ENCODE measurements around the gene ZBTB34. TPM values are rescaled to one million over a fixed set of nuclear protein-coding genes. Genes with fewer than 3 reads are reported as not detected.
A peak's percentile ranks its signal among the peaks of the same experiment; 100 is the strongest.

Gene ZBTB34
- polyA plus RNA-seq, 3 donors, result 3.2 to 15.3 (median 3.6) TPM

DNA sequence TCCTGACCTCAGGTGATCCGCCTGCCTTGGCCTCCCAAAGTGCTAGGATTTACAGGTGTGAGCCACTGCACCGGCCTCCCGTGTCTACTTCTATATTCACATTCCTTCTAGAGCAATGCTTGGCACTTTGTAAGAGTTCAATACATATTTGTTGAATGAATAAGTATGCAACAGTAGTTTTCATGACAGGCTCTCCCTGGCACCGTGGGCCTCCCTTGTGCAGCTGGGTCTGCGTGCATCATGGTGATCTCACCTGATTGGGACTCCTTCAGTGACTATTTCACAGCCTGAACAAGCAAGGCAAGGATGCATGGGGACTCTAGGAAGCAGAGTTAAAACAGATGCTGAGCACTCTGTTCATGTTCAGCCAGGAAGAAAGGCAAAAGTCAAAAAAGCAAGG is 6.8 kb upstream of the ZBTB34 start:
- Histone ChIP-seq H3K9ac (ENCODE audit: insufficient read depth, low read length, poor library complexity, severe bottlenecking) (no peak overlapping the region), H3K4me2 (replicated peaks; ENCODE audit: extremely low read depth, low read length, poor library complexity, severe bottlenecking) (no peak overlapping the region), H3K9me3 (replicated peaks in 1 of 2; ENCODE audit: control insufficient read depth in 1 of 2, insufficient read depth in 1 of 2, low read length in 2 of 2) (no peaks in the 10 kb centered on the region), H3K4me1 (ENCODE audit: control insufficient read depth in 1 of 2, insufficient read depth in 2 of 2, low read length in 2 of 2) (peaks cover 9 to 12% of the 10 kb centered on the region in 2 donors), H4K20me1 (ENCODE audit: insufficient read depth, low read length) (no peaks in the 10 kb centered on the region), H3K27ac (ENCODE audit: low read depth in 1 of 2, low read length in 2 of 2) (no peak overlapping the region), H3K27me3 (ENCODE audit: control insufficient read depth in 2 of 2, insufficient read depth in 2 of 2, low read length in 2 of 2) (no peaks in the 10 kb centered on the region), H3K36me3 (replicated peaks in 1 of 2; ENCODE audit: control insufficient read depth in 1 of 2, insufficient read depth in 2 of 2, low read length in 2 of 2) (no peaks in the 10 kb centered on the region), H3K4me3 (replicated peaks in 1 of 3; ENCODE audit: low read depth in 2 of 3, low read length in 3 of 3) (no peak overlapping the region), H2AFZ (ENCODE audit: insufficient read depth, low read depth, low read length, poor library complexity, severe bottlenecking) (no peak overlapping the region), H3K79me2 (ENCODE audit: insufficient read depth, low read length) (no peaks in the 10 kb centered on the region)
- intact Hi-C loops (cut with micrococcal nuclease), result no loop called here
- DNase-seq, result no peak
- H3K4me1 Mint-ChIP-seq, result peaks cover 8% of the 10 kb centered on the region
- peaks cover 2 to 5% (median 4%) of the 10 kb centered on the region in 3 donors for H3K27me3 Mint-ChIP-seq (ENCODE audit: low read depth in 3 of 3)
- no peak overlapping the region for H3K4me3 Mint-ChIP-seq
- WGBS (ENCODE audit: insufficient coverage), result 95% methylated on average over 2 of the region's 5 CpGs
- TF ChIP-seq CTCF (IDR thresholded peaks at IDR 0.05), result no peak
- H3K36me3 Mint-ChIP-seq, result no peaks in the 10 kb centered on the region
- H3K9me3 Mint-ChIP-seq, result peaks cover 0 to 2% (median 0%) of the 10 kb centered on the region in 7 donors
- H3K27ac Mint-ChIP-seq, result peak overlapping the region in 1 of 7 donors; percentile 55

- Histone ChIP-seq H3K4me3 (replicated peaks in 1 of 3; ENCODE audit: low read depth in 2 of 3, low read length in 3 of 3) (no peak overlapping the region), H3K4me1 (ENCODE audit: control insufficient read depth in 1 of 2, insufficient read depth in 2 of 2, low read length in 2 of 2) (peaks cover 10 to 12% of the 10 kb centered on the region in 2 donors), H3K9ac (ENCODE audit: insufficient read depth, low read length, poor library complexity, severe bottlenecking) (no peak overlapping the region), H3K36me3 (replicated peaks in 1 of 2; ENCODE audit: control insufficient read depth in 1 of 2, insufficient read depth in 2 of 2, low read length in 2 of 2) (no peaks in the 10 kb centered on the region), H4K20me1 (ENCODE audit: insufficient read depth, low read length) (no peaks in the 10 kb centered on the region), H3K4me2 (replicated peaks; ENCODE audit: extremely low read depth, low read length, poor library complexity, severe bottlenecking) (no peak overlapping the region), H2AFZ (ENCODE audit: insufficient read depth, low read depth, low read length, poor library complexity, severe bottlenecking) (no peak overlapping the region), H3K27ac (ENCODE audit: low read depth in 1 of 2, low read length in 2 of 2) (no peak overlapping the region), H3K27me3 (ENCODE audit: control insufficient read depth in 2 of 2, insufficient read depth in 2 of 2, low read length in 2 of 2) (no peaks in the 10 kb centered on the region), H3K79me2 (ENCODE audit: insufficient read depth, low read length) (peaks cover 2% of the 10 kb centered on the region), H3K9me3 (replicated peaks in 1 of 2; ENCODE audit: control insufficient read depth in 1 of 2, insufficient read depth in 1 of 2, low read length in 2 of 2) (no peaks in the 10 kb centered on the region)
- WGBS (ENCODE audit: insufficient coverage), result 97% methylated on average over 6 of the region's 7 CpGs
- Mint-ChIP-seq H3K36me3 (no peaks in the 10 kb centered on the region), H3K4me3 (no peak overlapping the region), H3K9me3 (peaks cover 0 to 2% (median 0%) of the 10 kb centered on the region in 7 donors), H3K27ac (no peak overlapping the region), H3K27me3 (ENCODE audit: low read depth in 3 of 3) (peaks cover 2 to 5% (median 4%) of the 10 kb centered on the region in 3 donors), H3K4me1 (peaks cover 11% of the 10 kb centered on the region)
- no peak for DNase-seq
- no peak for TF ChIP-seq CTCF (IDR thresholded peaks at IDR 0.05)
- intact Hi-C loops (cut with micrococcal nuclease), result no loop called here
Observed at GRCh38 chr9:126854734-126855133, 5.7 kb upstream of the ZBTB34 start.
